Activated CD4-positive, alpha-beta T cell treated with anti-CD3 and anti-CD28 coated beads, Interleukin-2, Interleukin-6, amounts not matched to agents 100 ng/mL and 50 ng/mL, durations not matched to agents 16 hours and 8 hours (primary cell): ENCODE results near the gene MS4A14.
"Not testable (repeated sequence)": the region's sequence is repeated elsewhere in the genome, so short reads cannot be mapped to it uniquely, and the experiment has no call there.

ENCODE experiments used
- DNase-seq: peaks from one replicate; pipeline ENCODE4 v3.0.0-alpha.2; 2020

The MS4A14 gene

DNA sequence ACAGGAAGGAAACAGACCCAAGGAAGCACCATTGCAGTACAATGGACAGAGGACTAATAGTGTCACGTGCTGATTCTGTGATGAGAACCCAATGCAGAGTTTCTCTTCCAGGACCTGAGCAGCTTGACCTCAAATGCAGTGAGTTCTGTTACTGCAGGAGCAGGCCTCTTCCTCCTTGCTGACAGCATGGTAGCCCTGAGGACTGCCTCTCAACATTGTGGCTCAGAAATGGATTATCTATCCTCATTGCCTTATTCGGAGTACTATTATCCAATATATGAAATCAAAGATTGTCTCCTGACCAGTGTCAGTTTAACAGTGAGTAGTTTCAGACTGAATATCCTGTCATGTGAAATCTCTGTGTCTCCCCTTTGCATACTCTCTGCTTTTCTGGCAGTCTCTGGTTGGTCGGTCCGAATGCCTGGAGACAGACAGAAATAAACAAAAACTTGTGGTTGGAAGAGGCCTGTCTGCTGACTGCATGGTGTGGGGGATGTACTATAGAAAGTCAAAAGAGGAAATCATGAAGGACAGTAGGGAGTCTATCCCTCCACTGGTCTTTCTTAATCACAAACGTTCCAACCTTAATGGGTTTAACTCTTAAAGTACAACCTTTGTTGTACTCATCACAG is 6.9 kb upstream of the MS4A14 start:
- no peak for DNase-seq

DNA sequence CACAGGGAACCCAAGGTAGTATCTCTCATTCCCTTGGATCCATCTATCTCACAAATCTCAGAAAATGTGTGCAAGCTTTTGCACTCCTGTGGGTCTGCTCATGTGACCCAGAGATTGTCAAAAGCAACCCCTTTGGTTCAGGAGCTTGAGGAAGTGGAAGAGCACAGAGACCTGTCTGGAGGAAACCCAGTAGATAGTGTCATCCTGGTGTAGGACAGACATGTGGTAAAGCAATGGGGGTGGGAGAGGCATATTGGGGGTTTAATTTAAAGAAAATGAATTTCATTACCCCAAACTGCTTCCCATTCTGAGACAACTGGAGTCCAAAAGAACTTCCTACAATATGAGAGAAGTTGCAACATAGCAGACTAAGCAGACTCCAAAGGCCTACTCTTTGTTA is 5.8 kb upstream of the MS4A14 start:
- DNase-seq = no peak

DNA sequence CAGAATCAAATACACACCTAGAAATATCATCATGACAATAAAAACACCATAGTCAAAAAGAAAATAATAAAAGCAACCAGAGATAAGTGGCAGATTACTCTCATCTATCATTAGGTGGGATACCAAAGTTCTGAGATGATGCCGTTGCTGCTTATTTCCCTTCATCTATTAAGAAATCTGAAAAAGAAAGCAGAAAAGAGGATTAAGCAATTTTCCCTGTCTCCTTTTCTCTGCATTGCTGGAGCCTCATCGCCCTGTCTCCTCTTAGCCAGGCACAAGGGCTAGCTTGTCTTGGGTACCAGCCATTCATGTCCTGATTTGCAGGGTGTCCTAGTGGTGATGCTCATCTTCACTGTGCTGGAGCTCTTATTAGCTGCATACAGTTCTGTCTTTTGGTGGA is 3.9 kb upstream of the MS4A14 start:
- DNase-seq = no peak

DNA sequence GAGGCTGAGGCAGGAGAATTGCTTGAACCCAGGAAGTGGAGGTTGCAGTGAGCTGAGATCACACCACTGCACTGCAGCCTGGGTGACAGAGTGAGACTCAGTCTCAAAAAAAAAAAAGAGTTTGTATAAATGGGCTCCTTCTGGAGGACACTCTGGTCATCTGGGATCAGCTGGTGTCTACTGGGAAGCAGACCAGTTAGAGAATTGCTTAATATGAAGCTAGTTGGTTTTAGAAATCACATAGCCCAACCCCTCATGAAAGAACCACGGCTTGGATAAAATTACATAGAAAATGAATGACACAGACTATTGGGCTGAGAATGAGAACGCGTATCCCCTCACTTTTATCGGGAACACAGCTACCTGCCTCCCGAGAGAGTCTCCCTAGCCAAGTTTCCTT is 3.2 kb upstream of the MS4A14 start:
- DNase-seq = no peak

DNA sequence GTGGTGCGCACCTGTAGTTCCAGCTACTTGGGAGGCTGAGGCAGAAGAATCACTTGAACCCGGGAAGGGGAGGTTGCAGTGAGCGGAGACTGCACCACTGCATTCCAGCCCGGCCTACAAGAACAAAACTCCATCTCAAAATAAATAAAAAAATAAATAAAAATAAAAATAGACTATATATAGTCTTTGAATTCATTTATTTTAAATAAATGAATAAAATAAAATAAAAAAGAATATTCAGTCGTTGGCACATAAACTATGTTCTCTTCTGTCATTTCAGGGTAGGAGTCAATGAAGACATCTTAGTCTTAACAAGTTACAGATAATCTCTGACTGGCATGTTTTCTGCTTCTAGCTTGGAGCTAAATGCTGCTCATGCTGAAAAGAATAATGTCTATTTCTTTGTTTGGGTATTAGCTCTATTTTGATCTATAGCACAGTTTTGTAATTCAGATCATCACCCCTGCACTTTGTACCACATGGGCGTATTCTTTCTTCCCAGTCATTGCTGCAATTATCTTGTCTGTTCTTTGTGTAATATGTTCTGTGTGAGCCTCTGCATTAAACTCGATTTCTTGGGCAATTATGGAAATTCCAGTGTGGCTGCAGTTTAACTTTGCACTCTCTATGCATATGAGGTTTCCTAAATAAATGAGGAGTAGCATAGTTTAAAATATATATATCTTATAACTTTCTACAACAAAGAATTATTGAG is 1.4 kb upstream of the MS4A14 start:
- no peak for DNase-seq

DNA sequence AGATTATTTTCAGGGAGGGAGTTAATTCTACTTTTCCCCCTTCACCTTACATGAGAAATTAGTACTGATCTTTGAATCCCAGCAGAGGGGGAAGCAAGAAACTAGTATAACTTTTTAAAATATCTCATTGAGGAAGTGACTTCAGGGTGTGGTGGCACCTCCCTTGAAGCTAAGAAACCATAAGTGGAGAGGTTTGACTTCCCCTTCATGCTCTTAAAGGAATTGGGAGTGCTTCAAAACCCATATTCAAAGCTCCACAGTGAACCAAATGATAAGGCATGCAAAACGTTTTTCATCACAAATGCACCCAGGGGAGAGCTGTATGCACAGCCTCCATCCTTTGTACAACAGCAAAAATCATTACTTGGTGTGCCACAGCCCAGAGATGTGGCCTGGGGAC is 540 bp downstream of the MS4A14 start:
- DNase-seq = no peak

DNA sequence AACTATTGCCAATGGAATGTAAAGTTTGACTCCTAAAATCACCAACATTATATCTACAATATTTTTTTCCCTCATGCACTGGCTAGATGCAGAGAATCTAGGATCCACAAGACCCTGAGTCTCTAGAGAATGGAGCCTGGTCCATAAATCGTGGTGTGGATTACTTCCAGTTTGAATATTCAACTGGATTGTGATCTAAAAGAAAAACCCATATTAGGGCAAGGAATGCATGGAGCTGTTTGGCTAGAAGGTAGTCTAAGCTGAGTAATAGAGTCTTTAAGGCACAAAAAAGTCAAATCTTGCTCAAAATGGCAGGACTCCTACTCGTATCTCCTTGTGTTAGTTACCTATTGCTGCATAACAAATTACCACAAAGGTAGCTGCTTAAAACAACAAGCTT is 23.8 kb downstream of the MS4A14 start:
- DNase-seq = no peak

DNA sequence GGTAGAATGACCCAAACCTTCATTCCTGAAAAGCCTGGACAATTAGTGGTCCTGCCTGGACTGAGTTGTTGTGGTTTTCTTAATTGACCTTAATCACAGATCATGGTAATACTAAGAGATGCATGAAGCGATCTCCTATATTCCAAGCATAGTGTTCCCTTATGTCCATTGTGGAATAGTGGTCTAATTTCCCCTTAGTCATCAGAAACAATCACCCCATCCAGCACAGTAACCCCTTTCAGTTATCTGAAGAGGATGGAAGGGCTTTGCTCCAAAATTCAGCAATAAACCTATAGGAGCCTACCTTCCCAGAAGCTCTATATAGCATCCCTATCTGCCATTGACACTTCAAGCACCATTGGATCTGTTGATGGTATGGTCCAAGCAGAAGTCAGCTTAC is 26.4 kb downstream of the MS4A14 start:
- DNase-seq = no peak

DNA sequence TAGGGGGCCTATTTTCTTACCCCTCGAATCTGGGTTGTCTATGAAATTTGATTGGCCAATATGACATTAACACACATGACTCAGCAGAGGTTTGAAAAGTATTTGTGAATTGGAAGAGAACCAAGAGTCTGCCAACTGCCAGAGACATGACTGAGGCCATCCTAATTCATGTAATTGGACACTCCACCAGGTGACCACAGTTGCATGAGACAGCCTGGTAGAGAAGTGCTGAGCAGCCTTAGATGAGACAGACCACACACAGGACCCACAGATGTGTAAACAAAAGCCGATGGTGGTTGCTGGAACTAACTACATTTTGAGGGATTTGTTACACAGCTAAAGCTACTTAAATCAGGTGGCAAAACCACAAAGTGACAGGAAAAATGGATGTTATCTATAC is 32.3 kb downstream of the MS4A14 start:
- no peak for DNase-seq

DNA sequence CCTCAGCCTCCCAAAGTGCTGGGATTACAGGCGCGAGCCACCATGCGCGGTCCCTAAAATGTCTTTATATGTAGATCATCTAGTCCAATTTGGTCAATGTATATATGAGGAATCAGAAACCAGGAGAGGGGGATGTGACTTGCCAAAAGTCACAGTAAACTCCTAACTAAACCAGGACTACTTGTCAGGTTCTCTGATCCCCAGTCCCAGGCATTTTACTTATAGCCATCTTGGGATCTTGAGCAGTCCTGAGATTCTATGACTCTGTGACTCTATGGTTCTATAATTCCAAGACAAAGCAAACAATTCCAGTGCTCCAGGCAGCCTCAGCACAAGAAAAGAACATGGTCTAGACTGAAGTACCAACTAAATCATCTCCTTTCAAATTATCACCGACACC is 33.0 kb downstream of the MS4A14 start, which contains the start of gene MS4A5:
Gene MS4A5, plus strand, starts transcription at position 301 of the 400 bp plus-strand sequence. CDS start 103 bp downstream, outside the sequence.
- no peak for DNase-seq

DNA sequence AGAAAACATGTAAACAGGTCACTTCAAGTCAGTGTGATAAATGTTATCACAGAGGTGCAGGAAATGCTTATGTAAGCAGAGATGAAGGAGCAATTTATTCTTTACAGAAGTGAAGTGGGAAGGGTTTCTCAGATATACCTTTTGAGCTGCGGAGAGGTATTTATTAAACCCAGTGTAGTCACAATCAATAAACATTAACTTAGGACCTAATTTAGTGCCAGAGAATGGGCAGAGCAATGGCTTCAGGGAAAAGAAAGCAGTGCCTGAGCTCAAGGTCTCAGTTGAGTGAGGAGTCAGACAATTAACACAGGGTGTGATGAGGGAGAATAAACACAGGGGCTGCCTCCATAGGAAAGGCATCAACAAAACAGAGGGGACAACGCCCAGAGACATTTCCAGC is 35.0 kb downstream of the MS4A14 start:
- DNase-seq = no peak

DNA sequence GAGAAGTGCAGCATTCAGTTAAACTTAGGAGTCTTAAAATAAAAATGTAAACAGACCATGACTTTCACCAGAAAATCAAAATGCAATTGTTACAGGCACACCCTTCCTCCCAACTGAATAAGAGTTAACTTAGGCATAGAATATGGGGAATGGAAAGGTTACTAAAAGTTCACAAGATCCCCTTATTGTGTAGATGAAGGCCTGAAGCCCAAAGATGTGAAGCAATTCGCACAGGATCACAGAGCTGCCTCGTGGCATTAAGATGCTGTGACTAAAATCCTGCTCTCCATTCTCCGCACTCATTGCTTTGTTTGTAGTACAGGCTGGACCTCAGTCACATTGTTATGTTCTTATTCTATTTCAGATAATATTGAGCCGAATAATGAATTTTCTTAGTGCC is 37.1 kb downstream of the MS4A14 start:
- DNase-seq = no peak

DNA sequence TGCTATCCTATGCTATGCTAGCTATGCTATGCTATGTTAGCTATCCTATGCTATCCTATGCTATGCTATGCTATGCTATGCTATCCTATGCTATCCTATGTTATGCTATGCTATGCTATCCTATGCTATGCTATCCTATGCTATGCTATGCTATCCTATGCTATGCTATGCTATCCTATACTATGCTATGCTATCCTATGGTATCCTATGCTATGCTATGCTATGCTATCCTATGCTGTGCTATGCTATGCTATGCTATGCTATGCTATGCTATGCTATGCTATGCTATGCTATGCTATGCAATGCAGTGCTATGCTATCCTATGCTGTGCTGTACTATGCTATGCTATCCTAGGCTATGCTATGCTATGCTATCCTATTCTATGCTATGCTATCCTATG is 50.8 kb downstream of the MS4A14 start:
- no peak for DNase-seq

DNA sequence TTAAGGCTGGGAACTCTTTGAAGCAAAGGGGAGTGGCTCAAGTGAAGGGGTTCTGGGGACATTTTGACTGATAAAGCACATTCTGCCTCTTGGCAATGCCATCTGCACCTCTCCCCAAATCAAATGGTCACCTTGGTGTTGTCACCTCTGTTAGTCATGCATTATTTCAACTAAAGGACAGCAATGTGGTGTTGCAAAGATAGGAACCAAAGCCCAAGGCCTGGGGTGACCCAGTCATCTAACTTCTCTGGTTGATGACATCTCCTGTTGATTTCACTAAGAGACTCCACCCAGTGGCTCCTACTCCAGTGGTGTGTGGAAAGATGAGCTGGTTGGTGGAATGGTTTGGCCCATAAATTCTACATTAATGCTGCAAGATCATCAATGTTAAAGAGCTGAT is 51.6 kb downstream of the MS4A14 start:
- DNase-seq = no peak

DNA sequence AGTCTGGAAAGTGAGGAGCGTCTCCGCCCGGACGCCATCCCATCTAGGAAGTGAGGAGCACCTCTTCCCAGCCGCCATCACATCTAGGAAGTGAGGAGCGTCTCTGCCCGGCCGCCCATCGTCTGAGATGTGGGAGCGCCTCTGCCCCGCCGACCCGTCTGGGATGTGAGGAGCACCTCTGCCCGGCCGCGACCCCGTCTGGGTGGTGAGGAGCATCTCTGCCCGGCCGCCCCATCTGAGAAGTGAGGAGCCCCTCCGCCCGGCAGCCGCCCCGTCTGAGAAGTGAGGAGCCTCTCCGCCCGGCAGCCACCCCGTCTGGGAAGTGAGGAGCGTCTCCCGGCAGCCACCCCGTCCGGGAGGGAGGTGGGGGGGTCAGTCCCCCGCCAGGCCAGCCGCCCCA is 54.9 kb downstream of the MS4A14 start:
- not testable (repeated sequence) for DNase-seq

DNA sequence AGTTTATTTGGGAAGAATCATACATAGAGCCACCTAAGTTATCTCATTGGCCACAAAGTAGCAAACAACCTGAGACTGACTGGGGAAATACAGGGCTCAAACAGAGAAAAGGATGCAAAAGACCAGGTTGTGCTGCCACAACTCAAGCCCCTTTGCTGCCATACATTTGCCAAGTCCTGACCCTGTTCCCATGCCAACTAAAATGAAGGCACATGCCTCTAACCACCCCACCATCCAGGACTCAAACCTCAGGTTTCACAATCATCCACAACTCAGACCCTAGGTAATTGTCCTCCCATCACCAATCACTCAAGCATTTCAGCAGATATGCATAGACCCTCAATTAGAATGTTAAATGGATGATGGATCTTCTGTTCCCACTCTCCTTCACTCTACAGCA is 58.0 kb downstream of the MS4A14 start:
- DNase-seq = no peak

DNA sequence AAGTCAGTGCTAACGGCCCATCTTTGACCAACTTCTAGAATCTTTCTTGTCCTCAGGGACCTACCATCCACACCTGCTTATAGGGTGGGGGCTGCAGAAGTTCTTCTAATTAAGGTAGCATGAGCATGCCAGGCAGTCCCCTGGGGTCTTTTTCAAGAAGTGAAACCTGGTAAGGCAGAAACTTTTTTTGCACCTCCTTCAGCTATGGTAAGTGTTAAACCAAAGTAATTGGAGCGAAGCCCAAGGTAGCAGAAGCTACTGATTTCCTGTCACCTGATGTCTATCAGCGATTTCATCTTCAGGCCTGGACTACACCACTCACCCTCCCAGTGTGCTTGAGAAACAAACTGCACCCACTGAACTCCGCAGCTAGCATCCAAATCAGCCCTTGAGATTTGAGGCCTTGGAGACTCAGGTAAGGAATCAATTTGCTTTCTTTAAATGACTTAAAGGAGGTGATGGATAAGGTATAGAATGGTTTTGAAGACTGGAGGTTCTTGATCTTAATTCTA is 59.3 kb downstream of the MS4A14 start, which contains the start of gene MS4A1:
Gene MS4A1, plus strand, starts transcription at position 317 of the 512 bp plus-strand sequence. CDS start 6,528 bp downstream, outside the sequence.
- DNase-seq = no peak

DNA sequence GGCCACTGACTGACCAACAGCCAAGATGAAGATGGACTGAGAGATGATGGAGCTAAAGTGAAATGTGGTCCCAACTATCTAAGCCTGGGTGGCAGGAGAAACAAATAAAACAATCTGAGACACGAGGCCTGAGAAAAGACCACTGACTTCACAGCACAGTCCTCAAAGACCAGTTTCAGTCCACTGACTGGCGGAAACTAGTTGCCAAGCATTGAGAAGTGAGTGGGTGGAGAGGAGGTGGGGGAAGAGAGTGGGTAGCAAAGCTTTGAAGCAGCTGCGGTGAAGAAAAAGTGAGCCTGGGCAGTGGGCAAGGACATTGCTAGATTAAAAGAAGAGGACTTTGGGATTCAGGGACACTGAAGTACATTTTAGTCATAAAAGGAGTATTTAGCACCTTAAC is 61.3 kb downstream of the MS4A14 start:
- no peak for DNase-seq

DNA sequence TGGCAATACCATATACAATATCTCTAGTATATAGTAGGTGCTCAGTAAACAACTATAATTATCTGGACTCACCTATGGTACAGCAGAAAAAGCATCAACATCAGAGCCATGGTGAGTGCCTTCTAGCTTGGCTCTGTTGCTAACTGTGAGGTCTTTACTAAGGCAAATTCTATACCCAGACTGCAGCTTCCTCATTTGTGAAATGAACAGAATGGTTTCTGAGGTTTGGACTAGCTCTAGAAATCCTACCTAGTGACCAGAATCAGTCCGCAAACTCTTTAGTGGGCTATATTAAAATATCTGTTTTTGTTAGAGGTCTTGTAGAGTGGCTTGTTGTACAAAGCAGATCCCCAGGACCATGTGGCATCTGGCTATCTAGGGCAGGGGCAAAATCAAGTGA is 63.1 kb downstream of the MS4A14 start:
- DNase-seq = no peak
